Measurements from ENCODE around the gene NEU4.

Gene NEU4

GRCh38 chr2:241770936-241771285 lies 38.1 kb upstream of the NEU4 start:
- no peak for TF ChIP-seq CTCF (IDR thresholded peaks at IDR 0.05; ENCODE audit: insufficient read depth, low read depth, low read length, missing control alignments)
- DNase-seq (ENCODE audit: low read depth) = no peak
- no peak overlapping the region for H3K4me3 ChIP-seq (ENCODE audit: low read length)

GRCh38 chr2:241771286-241772062 lies 37.5 kb upstream of the NEU4 start:
- H3K4me3 ChIP-seq (ENCODE audit: low read length) = no peak overlapping the region
- DNase-seq (ENCODE audit: low read depth) = no peak
- TF ChIP-seq CTCF (IDR thresholded peaks at IDR 0.05; ENCODE audit: insufficient read depth, low read depth, low read length, missing control alignments) = no peak

- TF ChIP-seq CTCF (IDR thresholded peaks at IDR 0.05; ENCODE audit: insufficient read depth, low read depth, low read length, missing control alignments) = no peak
- DNase-seq (ENCODE audit: low read depth) = no peak
- H3K4me3 ChIP-seq (ENCODE audit: low read length) = no peak overlapping the region
Observed at GRCh38 chr2:241772063-241772499, 36.9 kb upstream of the NEU4 start.

- TF ChIP-seq CTCF (IDR thresholded peaks at IDR 0.05; ENCODE audit: insufficient read depth, low read depth, low read length, missing control alignments) = no peak
- DNase-seq (ENCODE audit: low read depth) = no peak
Observed at GRCh38 chr2:241773511-241774418, 35.2 kb upstream of the NEU4 start.

GRCh38 chr2:241774419-241775222 lies 34.4 kb upstream of the NEU4 start:
- no peak overlapping the region for H3K4me3 ChIP-seq (ENCODE audit: low read length)
- TF ChIP-seq CTCF (IDR thresholded peaks at IDR 0.05; ENCODE audit: insufficient read depth, low read depth, low read length, missing control alignments) = no peak
- DNase-seq (ENCODE audit: low read depth) = peak; percentile 32

More at GRCh38 chr2:241773511-241774418, 35.2 kb upstream of the NEU4 start:
- no peak overlapping the region for H3K4me3 ChIP-seq (ENCODE audit: low read length)

Measured in epithelial cell of esophagus (primary cell).